Measurements from ENCODE around the gene RPA1. TPM values are rescaled to one million over a fixed set of nuclear protein-coding genes. Genes with fewer than 3 reads are reported as not detected.

Gene RPA1
- total RNA-seq, 1 experiment from 2014 or later: 60.3 TPM

- no TSS peak for BruUV-seq (replicated peaks)
- POLR2A ChIA-PET: interaction anchor here (0.6 to 3.1 kb wide), 7 partner anchors 92 to 1097 kb away, joined by 3 to 50 read pairs (median 5); partner anchors contain the start of genes OVCA2 and RTN4RL1
- H3K4me1 Mint-ChIP-seq (ENCODE audit: insufficient read depth, unreplicated experiment): no peaks in the 10 kb centered on the region
Measured at GRCh38 chr17:1907909-1908698, 78.3 kb downstream of the RPA1 start.

GRCh38 chr17:1908699-1909309 is 79.0 kb downstream of the RPA1 start:
- CTCF ChIA-PET: interaction anchor here (0.6 to 4.7 kb wide), 24 partner anchors 10 to 444 kb away, joined by 3 to 124 read pairs (median 4); partner anchors contain the start of genes OVCA2 and RTN4RL1
- no peaks in the 10 kb centered on the region for H3K9me3 Mint-ChIP-seq (ENCODE audit: unreplicated experiment)
- TF ChIP-seq CTCF (IDR thresholded peaks at IDR 0.05; ENCODE audit: unreplicated experiment): peak; percentile 73
- peaks cover 26% of the 10 kb centered on the region for H3K27me3 Mint-ChIP-seq (ENCODE audit: insufficient read depth, unreplicated experiment)
- intact Hi-C loops (cut with micrococcal nuclease): loop anchor here (1.0 kb wide), 3 partner anchors 116 to 335 kb away; partner anchors contain the start of genes DPH1 and RTN4RL1
- no peaks in the 10 kb centered on the region for H3K4me1 Mint-ChIP-seq (ENCODE audit: insufficient read depth, unreplicated experiment)
- no peaks in the 10 kb centered on the region for H3K36me3 Mint-ChIP-seq (ENCODE audit: insufficient read depth, unreplicated experiment)
- BruUV-seq (replicated peaks): no TSS peak
- no peak overlapping the region for H3K4me3 Mint-ChIP-seq (ENCODE audit: unreplicated experiment)
- no peak overlapping the region for H3K27ac Mint-ChIP-seq (ENCODE audit: low read depth, unreplicated experiment)
- peak; percentile 81 for DNase-seq (ENCODE audit: unreplicated experiment)
- POLR2A ChIA-PET: interaction anchor here (0.5 to 3.1 kb wide), 8 partner anchors 14 to 1098 kb away, joined by 3 to 50 read pairs (median 4); partner anchors contain the start of genes OVCA2 and RTN4RL1

More at GRCh38 chr17:1907909-1908698, 78.3 kb downstream of the RPA1 start:
- Mint-ChIP-seq H3K27ac (ENCODE audit: low read depth, unreplicated experiment) (no peak overlapping the region), H3K36me3 (ENCODE audit: insufficient read depth, unreplicated experiment) (no peaks in the 10 kb centered on the region), H3K9me3 (ENCODE audit: unreplicated experiment) (no peaks in the 10 kb centered on the region), H3K27me3 (ENCODE audit: insufficient read depth, unreplicated experiment) (peaks cover 26% of the 10 kb centered on the region), H3K4me3 (ENCODE audit: unreplicated experiment) (no peak overlapping the region)
- no peak for DNase-seq (ENCODE audit: unreplicated experiment)
- CTCF ChIA-PET: interaction anchor here (0.7 to 4.7 kb wide), 16 partner anchors 11 to 336 kb away, joined by 3 to 124 read pairs (median 4); partner anchors contain the start of genes OVCA2 and RTN4RL1
- intact Hi-C loops (cut with micrococcal nuclease): loop anchor here (1.0 kb wide), 3 partner anchors 117 to 336 kb away; partner anchors contain the start of genes DPH1 and RTN4RL1
- TF ChIP-seq CTCF (IDR thresholded peaks at IDR 0.05; ENCODE audit: unreplicated experiment): no peak

- Mint-ChIP-seq H3K9me3 (ENCODE audit: unreplicated experiment) (no peaks in the 10 kb centered on the region), H3K27ac (ENCODE audit: low read depth, unreplicated experiment) (no peak overlapping the region), H3K4me3 (ENCODE audit: unreplicated experiment) (no peak overlapping the region), H3K36me3 (ENCODE audit: insufficient read depth, unreplicated experiment) (no peaks in the 10 kb centered on the region), H3K27me3 (ENCODE audit: insufficient read depth, unreplicated experiment) (peaks cover 26% of the 10 kb centered on the region), H3K4me1 (ENCODE audit: insufficient read depth, unreplicated experiment) (no peaks in the 10 kb centered on the region)
- no peak for TF ChIP-seq CTCF (IDR thresholded peaks at IDR 0.05; ENCODE audit: unreplicated experiment)
- BruUV-seq (replicated peaks): no TSS peak
- intact Hi-C loops (cut with micrococcal nuclease): no loop called here
- POLR2A ChIA-PET: interaction anchor here (0.6 to 3.1 kb wide), 6 partner anchors 71 to 328 kb away, joined by 3 to 50 read pairs (median 4); partner anchors contain the start of genes OVCA2 and RTN4RL1
- CTCF ChIA-PET: interaction anchor here (1.0 to 4.7 kb wide), 11 partner anchors 16 to 334 kb away, joined by 3 to 124 read pairs (median 7); partner anchors contain the start of genes OVCA2 and RTN4RL1
- DNase-seq (ENCODE audit: unreplicated experiment): no peak
Measured at GRCh38 chr17:1909985-1910384, 80.2 kb downstream of the RPA1 start.

- Mint-ChIP-seq H3K4me3 (ENCODE audit: unreplicated experiment) (no peak overlapping the region), H3K27me3 (ENCODE audit: insufficient read depth, unreplicated experiment) (peaks cover 28% of the 10 kb centered on the region), H3K36me3 (ENCODE audit: insufficient read depth, unreplicated experiment) (no peaks in the 10 kb centered on the region), H3K4me1 (ENCODE audit: insufficient read depth, unreplicated experiment) (no peaks in the 10 kb centered on the region), H3K9me3 (ENCODE audit: unreplicated experiment) (no peaks in the 10 kb centered on the region), H3K27ac (ENCODE audit: low read depth, unreplicated experiment) (no peak overlapping the region)
- no peak for DNase-seq (ENCODE audit: unreplicated experiment)
- intact Hi-C loops (cut with micrococcal nuclease): no loop called here
- TF ChIP-seq CTCF (IDR thresholded peaks at IDR 0.05; ENCODE audit: unreplicated experiment): no peak
- BruUV-seq (replicated peaks): no TSS peak
- ChIA-PET POLR2A (interaction anchor here (1.2 kb wide), 1 partner anchor 113 kb away, joined by 4 read pairs; the partner anchor contains the start of gene RTN4RL1), CTCF (interaction anchor here (1.2 to 4.7 kb wide), 2 partner anchors 114 to 129 kb away, joined by 3 to 124 read pairs; partner anchors contain the start of gene RTN4RL1)
Measured at GRCh38 chr17:1912146-1912545, 82.3 kb downstream of the RPA1 start.
